SK-MEL-5 (cell line): ENCODE results near the gene GJB2. TPM values are rescaled to one million over a fixed set of nuclear protein-coding genes. Genes with fewer than 3 reads are reported as not detected.

Experiments
- DNase-seq: peaks from one replicate; pipeline ENCODE4 v3.0.0-alpha.2; 2016; ENCODE audit warnings: low read depth, low spot score
- in situ Hi-C: cut with HindIII; loops from 2 replicates; pipeline ENCODE4 v1.10.0; 2016; ENCODE audit warnings: low sequenced_read_pairs, high pct_unique_total_duplicates, low pct_unique_long_range_greater_than_20kb
- polyA plus RNA-seq, 2 experiments: library from polyadenylated mRNA; depleted of rRNA; stranded (reverse); fragments of >200 nt; gene quantifications; 2 replicates each; pipeline ENCODE4 v1.2.3, GENCODE V29; 2015
- total RNA-seq: library from RNA; depleted of rRNA; stranded (reverse); fragments of >200 nt; shearing (Covaris generic); gene quantifications from 2 replicates; pipeline ENCODE4 v1.2.3, GENCODE V29; 2014; rRNA removed

The GJB2 gene
- total RNA-seq: not detected in 2 replicates
- polyA plus RNA-seq (2015; cell fraction: cytosol; rRNA removed): 0.37 TPM in 1 of 2 replicates, not detected in the other
- not detected in 2 replicates for polyA plus RNA-seq (2015; cell fraction: nucleus; rRNA removed)

DNA sequence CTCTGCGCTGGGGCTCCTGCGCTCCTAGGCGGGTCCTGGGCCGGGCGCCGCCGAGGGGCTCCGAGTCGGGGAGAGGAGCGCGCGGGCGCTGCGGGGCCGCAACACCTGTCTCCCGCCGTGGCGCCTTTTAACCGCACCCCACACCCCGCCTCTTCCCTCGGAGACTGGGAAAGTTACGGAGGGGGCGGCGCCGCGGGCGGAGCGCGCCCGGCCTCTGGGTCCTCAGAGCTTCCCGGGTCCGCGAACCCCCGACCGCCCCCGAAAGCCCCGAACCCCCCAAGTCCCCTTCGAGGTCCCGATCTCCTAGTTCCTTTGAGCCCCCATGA is at the start of gene GJB2:
TSS of gene GJB2 (minus strand) at position 103 of the 326 bp plus-strand sequence. CDS start 3,357 bp downstream, outside the sequence.
- in situ Hi-C loops: loop anchor here (10.0 to 25.0 kb wide), 2 partner anchors 92 to 220 kb away; no protein-coding TSS in a partner anchor
- no peak for DNase-seq

DNA sequence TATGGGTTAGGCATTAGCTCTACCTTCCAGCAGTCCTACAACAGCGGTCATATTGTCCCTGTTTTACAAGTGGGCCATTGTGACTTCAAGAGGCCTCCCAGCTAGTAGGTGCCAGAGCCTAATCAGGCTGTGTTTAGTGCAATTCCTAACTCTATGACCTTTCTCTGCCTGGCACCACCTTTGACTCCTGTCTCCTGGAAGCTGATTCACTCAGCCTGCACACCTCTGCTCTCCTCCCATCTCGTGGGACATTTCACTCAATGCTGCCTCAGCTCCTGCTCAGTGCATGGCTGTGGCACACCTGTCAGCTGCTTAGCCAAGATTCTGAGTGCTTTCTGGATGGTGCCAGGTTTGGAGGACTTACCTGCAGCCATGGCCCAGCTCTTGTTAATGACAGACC is 48.9 kb upstream of the GJB2 start:
- in situ Hi-C loops: no loop called here

DNA sequence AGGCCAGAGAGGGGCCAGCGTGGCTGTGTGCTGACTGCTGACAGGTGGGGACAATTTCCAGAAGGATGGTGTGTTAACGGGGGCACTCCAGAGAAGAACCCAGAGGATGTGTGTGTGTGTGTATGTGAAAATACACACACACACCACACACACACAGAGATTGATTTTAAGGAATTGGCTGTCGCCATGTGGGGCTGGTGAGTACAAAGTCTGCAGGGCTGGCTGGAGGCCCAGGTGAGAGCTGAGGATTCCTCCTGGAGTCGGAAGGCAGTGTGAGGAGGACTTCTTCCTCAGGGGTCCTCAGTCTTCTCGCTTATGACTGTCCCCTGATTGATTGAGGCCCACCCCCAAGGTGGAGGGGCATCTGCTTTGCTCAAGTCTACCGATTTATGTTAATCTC is 47.0 kb upstream of the GJB2 start:
- in situ Hi-C loops: no loop called here
- no peak for DNase-seq

More for the DNA sequence above, 48.9 kb upstream of the GJB2 start:
- no peak for DNase-seq

DNA sequence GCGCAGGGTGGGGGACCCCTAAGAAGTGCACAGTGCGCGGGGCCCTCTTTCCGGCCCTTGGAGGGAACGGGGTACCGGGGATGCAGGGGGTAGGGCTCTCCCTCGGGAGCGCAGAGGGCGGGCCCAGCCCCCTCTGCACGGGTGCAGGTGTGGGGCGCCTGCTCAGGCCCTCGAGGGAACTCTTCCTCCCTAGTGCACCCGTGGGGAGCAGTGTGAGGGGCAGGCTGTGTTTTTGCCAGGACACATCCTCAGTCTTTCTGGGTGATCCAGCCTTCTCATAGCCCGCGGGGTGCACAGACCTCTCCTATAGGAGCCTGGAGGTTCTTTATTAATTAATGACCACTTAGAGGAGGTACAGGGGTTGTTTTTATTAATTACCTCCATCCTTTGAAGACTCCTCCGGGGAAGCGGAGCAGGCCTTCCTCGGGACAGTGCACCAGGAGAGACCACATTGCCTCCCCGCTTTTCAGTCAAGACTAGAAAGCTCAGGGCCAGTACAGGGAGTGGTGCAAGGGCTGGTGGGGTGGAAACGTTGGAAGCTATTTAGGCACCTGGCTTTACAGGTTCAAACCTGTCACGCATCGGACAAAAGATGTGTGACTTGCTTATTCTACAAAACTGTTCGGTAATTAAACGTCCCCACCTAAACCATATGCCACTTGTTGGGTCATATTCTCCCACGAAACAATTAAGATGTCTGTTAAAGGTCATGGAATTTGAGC is 40.0 kb upstream of the GJB2 start:
- in situ Hi-C loops: no loop called here
- DNase-seq: no peak

DNA sequence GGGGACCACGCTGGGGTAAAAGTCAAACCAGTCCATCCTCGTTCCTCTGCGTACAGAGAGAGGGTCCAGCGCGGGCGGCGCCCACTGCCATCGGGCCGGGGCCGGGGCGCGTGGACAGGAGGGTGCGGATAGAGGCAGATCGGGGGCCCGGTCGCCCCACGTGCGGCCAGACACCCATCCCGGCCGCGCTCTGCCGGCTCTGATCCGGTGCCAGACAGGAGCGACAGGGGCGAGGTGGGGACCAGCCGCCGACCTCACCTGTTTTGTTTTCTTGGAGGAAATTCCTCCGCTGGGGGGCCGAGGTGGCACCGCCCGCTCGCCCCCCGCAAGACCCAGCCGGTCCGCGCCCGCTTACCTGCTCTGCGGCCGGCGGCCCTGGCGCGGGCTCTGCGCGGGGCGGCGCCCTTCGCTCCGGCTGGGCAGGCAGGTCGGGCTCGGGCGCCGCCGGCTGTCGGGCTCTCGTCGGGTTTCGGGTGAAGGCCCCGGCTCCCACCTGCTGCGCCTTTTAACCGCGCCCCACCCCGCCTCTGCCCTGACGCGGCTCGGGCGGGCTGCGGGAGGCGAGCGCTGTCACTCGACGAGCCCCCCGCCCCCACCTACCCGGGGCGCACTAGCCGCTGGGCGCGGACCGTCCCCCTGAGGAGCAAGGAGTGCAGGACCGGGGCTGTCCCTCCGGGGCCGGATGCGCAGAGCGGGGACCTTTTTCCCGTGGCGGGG is 39.3 kb upstream of the GJB2 start, which contains the start of gene GJB6:
TSS of gene GJB6 (minus strand) at position 481 of the 717 bp plus-strand sequence. CDS start 8,839 bp downstream, outside the sequence.
- in situ Hi-C loops: no loop called here
- DNase-seq: no peak

DNA sequence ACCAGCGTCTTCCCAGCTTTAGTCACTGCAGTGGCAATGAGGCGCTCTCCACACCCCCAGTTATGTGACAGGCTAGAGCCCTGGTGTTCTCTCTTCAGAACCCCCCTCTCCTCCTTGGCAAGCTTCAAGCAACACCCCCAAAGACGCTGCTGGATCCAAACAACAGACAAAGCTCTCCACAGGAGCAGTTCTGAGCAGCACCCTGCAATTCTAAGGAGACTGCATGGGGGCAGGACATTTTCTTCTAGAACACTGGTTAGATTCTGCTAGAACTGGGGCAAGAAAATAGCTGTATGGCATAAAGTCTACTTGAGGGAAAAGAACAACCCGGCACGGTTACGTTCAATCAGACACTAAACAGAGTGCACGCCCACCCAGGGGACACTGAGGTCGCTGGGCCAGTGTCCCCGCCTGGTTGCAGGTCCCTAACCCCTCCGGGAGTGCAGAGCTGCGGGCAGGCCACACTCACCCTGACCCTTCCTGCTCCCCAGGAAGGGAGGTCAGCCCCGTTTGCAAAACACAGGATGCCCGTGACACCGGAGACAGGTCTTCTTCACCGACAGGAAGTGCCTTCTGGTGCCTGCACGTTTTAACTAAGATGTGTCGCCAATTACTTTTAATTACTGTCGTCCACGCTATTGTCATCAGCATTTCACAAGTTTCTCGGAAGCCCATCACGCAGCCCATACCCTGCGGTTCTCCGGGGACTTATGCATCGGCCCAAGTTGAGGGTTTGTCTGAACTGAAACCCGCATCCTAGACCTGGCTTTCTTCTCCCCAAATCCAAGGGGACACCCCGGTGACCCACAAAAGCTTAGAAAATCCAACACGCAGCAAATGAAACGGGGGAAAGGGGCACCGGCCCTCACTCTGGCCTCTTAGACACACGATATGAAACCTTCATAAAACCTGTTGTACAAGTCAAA is 38.4 kb upstream of the GJB2 start:
- in situ Hi-C loops: no loop called here
- DNase-seq: no peak

DNA sequence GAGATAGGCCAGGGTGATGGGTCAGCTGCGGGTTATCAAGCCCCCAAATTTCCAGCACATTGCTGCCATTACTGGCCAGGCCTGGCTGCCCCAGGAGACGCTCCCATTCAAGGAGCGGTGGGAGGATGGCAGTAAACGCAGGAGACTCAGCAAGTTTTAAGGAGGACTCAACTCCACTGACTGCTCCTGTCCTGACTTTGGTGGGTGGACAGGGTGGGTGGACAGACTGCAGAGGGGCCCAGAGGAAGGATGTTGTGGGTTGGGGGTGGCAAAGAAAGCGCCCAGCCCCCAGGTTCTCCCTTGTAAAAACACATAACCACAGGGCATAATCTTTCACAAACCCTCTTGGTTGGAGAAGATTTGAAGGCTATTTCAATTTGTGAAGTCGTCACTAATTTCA is 35.0 kb upstream of the GJB2 start:
- DNase-seq: no peak
- in situ Hi-C loops: no loop called here

DNA sequence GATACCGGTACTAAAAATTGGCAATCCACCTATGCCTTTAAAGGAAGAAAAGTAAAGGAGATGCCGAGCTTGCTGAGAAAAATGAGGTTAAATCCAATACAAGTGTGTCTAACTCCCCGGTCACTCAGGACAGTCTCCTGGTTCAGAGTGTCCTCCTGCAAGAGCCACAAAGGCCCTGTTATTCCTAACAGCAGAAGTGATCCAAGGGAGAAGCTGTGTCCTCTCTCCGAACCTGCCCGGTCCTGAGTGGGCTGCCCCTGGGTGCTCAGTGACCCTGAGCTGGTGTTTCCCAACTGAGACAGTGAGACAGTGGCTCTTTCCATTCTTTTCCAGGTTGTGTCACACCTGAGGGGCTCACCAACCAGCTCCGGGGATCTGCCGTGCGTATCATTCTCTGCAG is 34.5 kb upstream of the GJB2 start:
- no peak for DNase-seq
- in situ Hi-C loops: no loop called here

DNA sequence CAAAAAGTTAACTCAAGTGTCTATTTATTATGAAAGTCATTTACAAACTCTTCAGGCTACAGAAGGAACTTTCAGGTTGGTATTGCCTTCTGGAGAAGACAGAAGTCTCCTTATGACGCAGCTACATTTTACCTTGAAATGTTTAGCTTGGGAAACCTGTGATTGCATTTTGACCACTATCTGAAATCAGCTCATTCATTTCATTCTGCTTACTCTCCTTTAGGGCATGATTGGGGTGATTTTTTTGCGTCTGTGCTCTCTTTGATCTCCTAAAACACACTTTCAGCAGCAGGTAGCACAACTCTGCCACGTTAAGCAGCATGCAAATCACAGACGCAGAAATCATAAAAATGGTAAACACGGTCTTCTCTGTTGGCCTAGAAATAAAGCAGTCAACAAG is 29.8 kb upstream of the GJB2 start:
- in situ Hi-C loops: no loop called here
- DNase-seq: peak; percentile 8

DNA sequence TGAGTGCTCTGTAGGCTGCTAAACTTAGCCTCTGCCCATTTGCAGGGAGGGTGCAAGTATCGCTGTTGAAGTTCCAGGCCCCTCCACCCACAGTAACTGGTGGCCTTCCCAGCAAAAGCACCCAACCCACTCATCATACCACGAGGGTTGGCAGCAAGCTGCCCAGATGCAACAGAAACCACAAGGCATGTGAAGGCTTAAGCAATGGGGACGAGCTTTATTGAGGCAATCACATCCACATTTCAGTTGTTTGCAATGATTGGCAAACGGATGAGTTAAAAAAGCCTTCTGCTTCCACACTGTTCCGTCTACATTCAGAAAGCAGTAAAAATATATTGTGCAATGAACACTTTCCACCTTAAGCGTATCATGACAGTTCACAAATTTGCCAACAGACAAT is 29.0 kb upstream of the GJB2 start:
- in situ Hi-C loops: no loop called here
- no peak for DNase-seq

DNA sequence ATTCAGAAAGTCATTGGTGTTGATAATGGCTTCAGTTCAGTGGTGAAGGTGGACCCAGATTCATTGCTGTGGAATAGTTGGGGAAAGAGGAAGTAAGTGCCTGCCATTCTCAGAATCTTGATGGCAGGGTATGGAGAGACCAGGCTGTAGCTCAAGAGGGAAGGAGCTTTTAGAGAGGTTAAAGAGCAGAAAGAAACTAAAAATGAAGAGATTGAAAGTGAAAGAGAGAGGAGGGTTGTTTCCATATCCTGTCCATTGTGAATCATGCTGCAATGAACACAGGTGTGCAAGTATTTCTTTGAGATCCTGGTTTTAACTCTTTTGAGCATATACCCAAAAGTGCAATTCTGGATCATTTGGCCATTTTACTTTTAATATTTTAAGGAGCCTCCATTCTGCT is 26.8 kb upstream of the GJB2 start:
- in situ Hi-C loops: no loop called here
- DNase-seq: no peak

DNA sequence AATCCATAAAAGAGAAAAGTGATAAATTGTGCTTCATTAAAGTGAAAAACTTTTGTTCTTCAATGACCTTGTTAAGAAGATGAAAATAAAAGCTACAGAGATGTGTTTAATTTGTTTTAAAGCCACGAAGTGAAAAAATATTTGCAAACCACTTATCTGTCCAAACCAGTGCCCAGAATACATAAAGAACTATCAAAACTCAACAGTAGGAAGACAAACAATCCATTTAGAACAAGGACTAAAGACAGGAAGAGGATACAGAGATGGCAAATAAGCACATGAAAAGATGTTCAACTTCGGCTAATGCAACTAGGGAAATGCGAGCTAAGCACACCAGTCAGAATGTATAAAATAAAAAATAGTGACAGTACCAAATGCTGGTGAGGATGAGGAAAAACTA is 24.4 kb upstream of the GJB2 start:
- in situ Hi-C loops: no loop called here
- no peak for DNase-seq

DNA sequence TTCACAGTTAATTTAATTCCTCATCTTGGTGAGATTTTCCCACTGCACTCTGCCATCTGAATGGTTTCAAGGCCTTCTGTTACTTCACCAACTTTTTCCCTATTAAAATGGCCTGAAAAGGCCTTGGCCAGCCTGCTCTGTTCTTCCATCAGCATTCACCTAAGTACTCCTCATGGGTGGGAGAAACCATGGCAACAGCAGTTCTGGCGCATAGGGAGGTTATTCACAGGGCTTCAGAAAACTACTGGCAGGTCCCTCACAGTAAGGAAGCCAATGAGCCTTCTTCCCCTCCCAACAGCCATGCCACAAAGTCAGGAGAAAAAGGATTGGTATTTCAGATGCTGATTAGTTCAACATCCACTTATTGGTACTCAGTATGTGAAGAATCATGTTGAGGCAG is 17.2 kb upstream of the GJB2 start:
- DNase-seq: no peak
- in situ Hi-C loops: no loop called here

DNA sequence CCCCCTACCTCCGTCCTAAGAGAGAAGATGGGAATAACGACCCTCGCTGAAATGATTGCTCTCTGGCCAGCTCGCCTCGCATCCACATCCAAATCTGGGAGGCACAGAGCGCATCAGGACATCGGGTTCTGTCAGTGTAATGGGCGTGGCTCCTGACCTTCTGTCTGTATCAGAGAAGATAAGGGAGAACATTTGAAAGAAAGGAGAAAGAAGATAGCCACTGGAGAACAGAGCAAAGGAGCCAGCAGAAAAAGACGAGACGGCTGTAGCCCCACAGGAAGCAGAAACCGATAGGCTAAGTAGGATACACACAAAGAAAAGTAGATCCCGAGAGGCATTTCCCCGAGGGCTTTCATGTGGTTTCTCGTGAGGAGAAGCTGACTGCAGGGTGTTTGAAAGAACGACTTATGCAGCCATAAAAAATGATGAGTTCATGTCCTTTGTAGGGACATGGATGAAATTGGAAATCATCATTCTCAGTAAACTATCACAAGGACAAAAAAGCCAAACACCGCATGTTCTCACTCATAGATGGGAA is 14.0 kb upstream of the GJB2 start:
- in situ Hi-C loops: no loop called here
- peak; percentile 52 for DNase-seq

DNA sequence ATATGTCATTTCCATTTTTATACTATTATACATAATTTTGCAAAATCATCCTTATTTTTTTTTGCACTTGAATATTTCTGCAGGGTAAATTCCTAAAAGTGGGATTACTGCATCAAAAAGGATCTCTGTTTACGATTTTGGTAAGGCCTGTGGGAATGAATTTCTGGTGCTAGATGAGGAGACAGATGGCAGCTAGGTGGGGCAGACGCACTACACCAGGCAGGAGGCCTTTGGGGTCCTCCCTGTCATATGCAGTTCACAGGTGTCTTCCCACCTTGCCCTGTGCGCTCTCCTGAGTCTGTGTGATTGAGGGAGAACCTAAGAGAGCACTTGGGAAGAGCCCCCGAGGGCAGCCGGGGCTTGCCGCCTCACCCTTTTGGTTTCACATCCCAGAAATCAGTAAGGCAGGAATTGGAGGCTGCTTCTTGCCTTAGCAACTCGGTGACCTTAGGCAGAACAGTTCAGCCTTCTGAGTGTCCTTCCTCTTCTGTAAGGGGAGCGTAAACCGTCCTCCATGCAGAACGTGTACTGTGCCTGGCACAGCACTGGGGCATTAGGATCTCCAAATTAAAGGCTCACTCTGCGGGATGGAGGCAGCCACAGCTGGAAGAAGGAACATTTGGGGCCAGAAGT is 13.4 kb upstream of the GJB2 start:
- in situ Hi-C loops: no loop called here
- DNase-seq: no peak

DNA sequence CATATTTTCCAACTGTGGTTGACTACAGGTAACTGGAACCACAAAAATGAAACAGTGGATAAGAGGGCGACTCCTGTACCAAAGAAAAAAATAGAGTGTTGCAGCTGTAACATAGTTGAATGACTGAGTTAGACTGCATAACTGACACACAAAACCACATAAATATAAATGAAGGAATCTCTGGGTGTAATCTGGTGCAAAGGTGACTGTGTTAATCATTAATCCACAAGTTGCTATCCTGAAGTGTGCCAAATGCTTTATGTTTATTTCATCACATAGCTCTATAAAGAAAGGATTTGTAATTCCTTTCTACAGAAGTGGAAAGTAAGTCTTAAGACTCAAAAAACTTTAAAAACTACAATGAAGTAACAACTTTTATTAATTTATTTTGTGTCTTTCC is 6.0 kb upstream of the GJB2 start:
- in situ Hi-C loops: loop anchor here (10.0 to 25.0 kb wide), 2 partner anchors 86 to 214 kb away; no protein-coding TSS in a partner anchor
- no peak for DNase-seq

DNA sequence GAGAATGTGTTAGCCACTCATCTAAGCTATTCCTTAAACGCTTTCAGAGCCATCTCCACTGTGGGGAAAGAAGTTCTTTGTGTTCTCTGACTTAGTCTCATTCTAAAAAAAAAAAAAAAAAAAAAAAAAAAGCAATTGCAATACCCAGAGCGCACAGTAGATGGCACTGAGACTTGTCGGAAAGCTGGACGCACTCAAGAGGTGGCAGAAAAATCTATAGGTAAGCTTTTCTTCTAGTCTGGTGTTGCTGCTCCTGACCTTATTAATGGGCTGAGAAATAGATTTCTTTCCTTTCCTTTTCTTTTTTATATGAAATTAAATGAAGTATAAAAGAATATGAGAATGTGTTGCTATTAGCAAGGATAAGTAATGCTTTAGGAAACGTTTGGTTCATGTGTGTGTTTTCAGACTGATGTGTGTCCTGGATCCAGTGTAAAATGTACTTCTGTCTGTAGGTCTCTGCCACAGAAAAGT is 4.7 kb upstream of the GJB2 start:
- in situ Hi-C loops: loop anchor here (10.0 to 25.0 kb wide), 2 partner anchors 87 to 215 kb away; no protein-coding TSS in a partner anchor
- DNase-seq: peak; percentile 82
